Tibial nerve (tissue), 4 donors: ENCODE measurements around the gene CCPG1. TPM values are rescaled to one million over a fixed set of nuclear protein-coding genes. Genes with fewer than 3 reads are reported as not detected.

Experiments
- DNase-seq, 2 donors: peaks; one replicate each; pipeline ENCODE4 v3.0.0-alpha.2; 2019; ENCODE audit warnings: low spot score in 2 of 2
- H3K27ac ChIP-seq, 4 donors: fragments of 200-600 bp; sonication (generic) in 3 of 4; one replicate each; pipeline ENCODE4 v1.5.1; 2017 to 2019; ENCODE audit warnings: mild to moderate bottlenecking in 1 of 4
- H3K27me3 ChIP-seq, 2 donors: fragments of 200-600 bp; sonication (generic) in 1 of 2; one replicate each; pipeline versions ENCODE4 v1.5.1 to v1.6.0; 2017 to 2019
- H3K36me3 ChIP-seq, 3 donors: fragments of 200-600 bp; sonication (generic); one replicate each; pipeline ENCODE4 v1.5.1; 2018 to 2019
- H3K4me1 ChIP-seq, 4 donors: fragments of 200-600 bp; sonication (generic) in 3 of 4; one replicate each; pipeline ENCODE4 v1.5.1; 2017 to 2019
- H3K4me3 ChIP-seq, 4 donors: fragments of 200-600 bp; sonication (generic) in 3 of 4; one replicate each; pipeline ENCODE4 v1.5.1; 2017 to 2019; ENCODE audit warnings: mild to moderate bottlenecking in 1 of 4, moderate library complexity in 1 of 4
- H3K9me3 ChIP-seq, 4 donors: fragments of 200-600 bp; sonication (generic) in 3 of 4; one replicate each; pipeline ENCODE4 v1.5.1; 2017 to 2019
- CTCF ChIP-seq, 5 experiments: fragments of 200-600 bp in 3 of 5; fragments of 450-650 bp in 2 of 5; sonication (generic) in 3 of 5; IDR thresholded peaks; one replicate each; pipeline ENCODE4 v1.5.1; 2016 to 2019; ENCODE audit warnings: antibody characterized with exemption in 5 of 5, mild to moderate bottlenecking in 3 of 5, moderate library complexity in 2 of 5
- EP300 ChIP-seq, 2 donors: sonication (generic); formaldehyde crosslinking; IDR thresholded peaks; one replicate each; pipeline ENCODE4 v1.6.1; 2017; ENCODE audit warnings: antibody characterized with exemption in 2 of 2, mild to moderate bottlenecking in 1 of 2
- POLR2A ChIP-seq, 2 donors: fragments of 450-650 bp; IDR thresholded peaks; one replicate each; pipeline ENCODE4 v1.6.1; 2017; ENCODE audit warnings: antibody characterized with exemption in 2 of 2, mild to moderate bottlenecking in 2 of 2, moderate library complexity in 2 of 2
- WGBS, 2 donors: methylation state at CpG; one replicate each; pipeline ENCODE4 v1.1.5; 2018; 5-methylcytosine and 5-hydroxymethylcytosine counted together
- total RNA-seq, 4 donors: library from RNA; depleted of rRNA; stranded (reverse); fragments of >200 nt; gene quantifications; one replicate each; pipeline ENCODE4 v1.1.0, GENCODE V29; 2016

Gene CCPG1
- total RNA-seq, 4 donors from 2014 or later, result 48.0 to 70.2 (median 63.6) TPM

- Histone ChIP-seq H3K36me3 (peaks cover 0 to 69% (median 9%) of the 10 kb centered on the region in 3 donors), H3K27ac (no peak overlapping the region)
Measured at GRCh38 chr15:55358471-55358870, 49.7 kb downstream of the CCPG1 start.

DNA sequence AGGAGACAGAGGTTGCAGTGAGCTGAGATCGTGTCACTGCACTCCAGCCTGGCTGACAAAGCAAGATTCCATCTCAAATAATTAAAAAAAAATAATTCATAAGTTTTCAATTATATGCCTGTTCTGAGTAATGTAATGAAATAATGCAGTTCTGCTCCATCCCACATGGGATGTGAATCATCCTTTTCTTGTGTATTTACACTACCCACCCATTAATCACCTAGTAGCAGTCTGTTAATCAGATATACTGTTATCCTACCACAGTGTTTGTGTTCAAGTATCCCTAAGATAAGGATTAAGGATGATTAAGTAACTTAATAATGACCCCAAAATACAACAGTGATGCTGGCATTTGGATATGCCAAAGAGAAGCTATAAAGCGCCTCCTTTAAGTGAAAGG is 50.4 kb downstream of the CCPG1 start:
- Histone ChIP-seq H3K4me3 (no peak overlapping the region), H3K36me3 (peaks cover 0 to 67% (median 8%) of the 10 kb centered on the region in 3 donors), H3K4me1 (no peaks in the 10 kb centered on the region), H3K27ac (no peak overlapping the region), H3K27me3 (no peaks in the 10 kb centered on the region), H3K9me3 (no peaks in the 10 kb centered on the region)
- no peak for DNase-seq
- TF ChIP-seq POLR2A (IDR thresholded peaks at IDR 0.05), result no peak
- no peak for TF ChIP-seq CTCF (IDR thresholded peaks at IDR 0.05)
- TF ChIP-seq EP300 (IDR thresholded peaks at IDR 0.05), result no peak
- 92 to 94% methylated on average over 2 of the region's 2 CpGs for WGBS, 2 donors

More at GRCh38 chr15:55358471-55358870, 49.7 kb downstream of the CCPG1 start:
- Histone ChIP-seq H3K9me3 (no peaks in the 10 kb centered on the region), H3K4me1 (no peaks in the 10 kb centered on the region), H3K4me3 (no peak overlapping the region), H3K27me3 (no peaks in the 10 kb centered on the region)
- no peak for TF ChIP-seq POLR2A (IDR thresholded peaks at IDR 0.05)
- DNase-seq, result no peak

- 96 to 98% methylated on average over 5 of the region's 5 CpGs for WGBS, 2 donors
Measured at GRCh38 chr15:55356985-55357585, 51.1 kb downstream of the CCPG1 start.

GRCh38 chr15:55353025-55353424 is 55.1 kb downstream of the CCPG1 start:
- Histone ChIP-seq H3K4me1 (no peaks in the 10 kb centered on the region), H3K36me3 (peaks cover 0 to 58% (median 0%) of the 10 kb centered on the region in 3 donors), H3K9me3 (no peaks in the 10 kb centered on the region), H3K4me3 (no peak overlapping the region), H3K27ac (no peak overlapping the region), H3K27me3 (no peaks in the 10 kb centered on the region)
- DNase-seq, result no peak
- 71 to 76% methylated on average over 2 of the region's 2 CpGs for WGBS, 2 donors
- no peak for TF ChIP-seq CTCF (IDR thresholded peaks at IDR 0.05)

More at GRCh38 chr15:55356985-55357585, 51.1 kb downstream of the CCPG1 start:
- no peaks in the 10 kb centered on the region for H3K27me3 ChIP-seq
- no peak overlapping the region for H3K4me3 ChIP-seq
- H3K27ac ChIP-seq, result no peak overlapping the region
- H3K4me1 ChIP-seq, result no peaks in the 10 kb centered on the region
- H3K9me3 ChIP-seq, result no peaks in the 10 kb centered on the region
- DNase-seq, result no peak
- TF ChIP-seq CTCF (IDR thresholded peaks at IDR 0.05), result no peak
- TF ChIP-seq POLR2A (IDR thresholded peaks at IDR 0.05), result no peak
- no peak for TF ChIP-seq EP300 (IDR thresholded peaks at IDR 0.05)
- H3K36me3 ChIP-seq, result peaks cover 0 to 68% (median under 1%) of the 10 kb centered on the region in 3 donors

- Histone ChIP-seq H3K9me3 (no peaks in the 10 kb centered on the region), H3K27ac (no peak overlapping the region), H3K27me3 (no peaks in the 10 kb centered on the region), H3K4me1 (peaks cover 0 to 2% (median 0%) of the 10 kb centered on the region in 4 donors), H3K36me3 (peaks cover 0 to 30% (median 0%) of the 10 kb centered on the region in 3 donors), H3K4me3 (no peak overlapping the region)
- no peak for TF ChIP-seq CTCF (IDR thresholded peaks at IDR 0.05)
- no peak for TF ChIP-seq EP300 (IDR thresholded peaks at IDR 0.05)
- WGBS, 2 donors, result 98 to 99% methylated on average over 2 of the region's 2 CpGs
- DNase-seq, result no peak
Measured at GRCh38 chr15:55349282-55349681, 58.9 kb downstream of the CCPG1 start.
